ENCODE data around the gene ADGRV1.

ADGRV1 gene

DNA sequence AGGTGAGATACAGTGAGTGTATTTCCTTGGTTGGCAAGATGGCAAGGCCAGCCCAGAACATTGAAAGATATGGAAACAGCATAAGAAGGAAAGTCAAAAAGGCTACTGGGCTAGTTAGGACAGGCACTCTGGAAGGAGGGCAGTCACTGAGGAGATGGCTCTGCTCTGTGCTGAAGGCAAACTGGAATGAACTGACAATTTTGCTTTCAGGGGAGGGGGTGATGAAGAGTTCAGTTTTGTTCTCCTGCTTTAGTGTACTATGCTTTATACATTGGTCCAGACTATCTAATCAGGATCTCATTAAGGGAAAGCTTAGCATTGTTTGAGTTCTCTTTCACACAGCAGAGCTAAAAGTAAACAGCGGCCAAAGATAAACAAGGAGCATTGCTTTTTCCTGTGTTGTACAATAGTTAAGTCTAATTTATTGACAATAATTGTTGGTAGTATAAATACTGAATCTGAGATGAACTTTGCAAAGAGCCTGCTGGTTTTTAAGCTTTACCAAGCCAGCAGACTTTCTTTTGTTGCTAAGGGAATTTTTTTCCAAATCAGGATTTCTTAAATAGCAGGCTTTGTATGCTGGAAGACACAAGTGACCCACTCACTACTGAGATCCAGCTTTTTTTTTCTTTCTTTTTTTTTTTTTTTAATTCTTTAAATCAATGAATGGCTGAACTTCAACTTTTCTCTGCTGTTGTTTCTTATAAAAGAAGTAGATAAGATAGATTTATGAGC lies 469.0 kb downstream of the ADGRV1 start:
- Histone ChIP-seq H3F3A (ENCODE audit: control insufficient read depth, insufficient read depth) (no peaks in the 10 kb centered on the region), H3K36me3 (ENCODE audit: control insufficient read depth, low read length) (no peaks in the 10 kb centered on the region), H3K27me3 (ENCODE audit: control insufficient read depth, low read length) (no peaks in the 10 kb centered on the region; the same call in 1 of the 2 replicates), H3K9me2 (replicated peaks; ENCODE audit: control insufficient read depth, low read length) (no peaks in the 10 kb centered on the region), H4K20me1 (ENCODE audit: control insufficient read depth, insufficient read depth, low read depth, low read length) (no peaks in the 10 kb centered on the region), H3K27ac (ENCODE audit: low read depth, low read length) (no peak overlapping the region), H3K4me1 (ENCODE audit: control insufficient read depth, low read length) (no peaks in the 10 kb centered on the region), H3K79me2 (ENCODE audit: control insufficient read depth, low read length) (no peaks in the 10 kb centered on the region), H3K4me2 (ENCODE audit: low read length) (no peak overlapping the region), H3K9me3 (ENCODE audit: control insufficient read depth, insufficient read depth, low read length) (no peaks in the 10 kb centered on the region), H3K4me3 (ENCODE audit: low read length) (no peak overlapping the region)
- TF ChIP-seq EZH2phosphoT487 (IDR thresholded peaks at IDR 0.05; ENCODE audit: borderline replicate concordance, low read length): no peak
- TF ChIP-seq CTCF (IDR thresholded peaks at IDR 0.05; ENCODE audit: low read depth, low read length, poor library complexity, severe bottlenecking): no peak

- Histone ChIP-seq H4K20me1 (ENCODE audit: control insufficient read depth, insufficient read depth, low read depth, low read length) (no peaks in the 10 kb centered on the region), H3K4me3 (ENCODE audit: low read length) (no peak overlapping the region), H3K9me2 (replicated peaks; ENCODE audit: control insufficient read depth, low read length) (no peaks in the 10 kb centered on the region), H3K79me2 (ENCODE audit: control insufficient read depth, low read length) (no peaks in the 10 kb centered on the region), H3K27ac (ENCODE audit: low read depth, low read length) (no peak overlapping the region), H3K9me3 (ENCODE audit: control insufficient read depth, insufficient read depth, low read length) (no peaks in the 10 kb centered on the region), H3K36me3 (ENCODE audit: control insufficient read depth, low read length) (no peaks in the 10 kb centered on the region), H3K27me3 (ENCODE audit: control insufficient read depth, low read length) (no peaks in the 10 kb centered on the region; the same call in 1 of the 2 replicates), H3K4me2 (ENCODE audit: low read length) (no peak overlapping the region), H3F3A (ENCODE audit: control insufficient read depth, insufficient read depth) (no peaks in the 10 kb centered on the region), H3K4me1 (ENCODE audit: control insufficient read depth, low read length) (no peaks in the 10 kb centered on the region)
- TF ChIP-seq CTCF (IDR thresholded peaks at IDR 0.05; ENCODE audit: low read depth, low read length, poor library complexity, severe bottlenecking): no peak
- TF ChIP-seq EZH2phosphoT487 (IDR thresholded peaks at IDR 0.05; ENCODE audit: borderline replicate concordance, low read length): no peak
Observed at GRCh38 chr5:91028499-91028956, 469.9 kb downstream of the ADGRV1 start.

DNA sequence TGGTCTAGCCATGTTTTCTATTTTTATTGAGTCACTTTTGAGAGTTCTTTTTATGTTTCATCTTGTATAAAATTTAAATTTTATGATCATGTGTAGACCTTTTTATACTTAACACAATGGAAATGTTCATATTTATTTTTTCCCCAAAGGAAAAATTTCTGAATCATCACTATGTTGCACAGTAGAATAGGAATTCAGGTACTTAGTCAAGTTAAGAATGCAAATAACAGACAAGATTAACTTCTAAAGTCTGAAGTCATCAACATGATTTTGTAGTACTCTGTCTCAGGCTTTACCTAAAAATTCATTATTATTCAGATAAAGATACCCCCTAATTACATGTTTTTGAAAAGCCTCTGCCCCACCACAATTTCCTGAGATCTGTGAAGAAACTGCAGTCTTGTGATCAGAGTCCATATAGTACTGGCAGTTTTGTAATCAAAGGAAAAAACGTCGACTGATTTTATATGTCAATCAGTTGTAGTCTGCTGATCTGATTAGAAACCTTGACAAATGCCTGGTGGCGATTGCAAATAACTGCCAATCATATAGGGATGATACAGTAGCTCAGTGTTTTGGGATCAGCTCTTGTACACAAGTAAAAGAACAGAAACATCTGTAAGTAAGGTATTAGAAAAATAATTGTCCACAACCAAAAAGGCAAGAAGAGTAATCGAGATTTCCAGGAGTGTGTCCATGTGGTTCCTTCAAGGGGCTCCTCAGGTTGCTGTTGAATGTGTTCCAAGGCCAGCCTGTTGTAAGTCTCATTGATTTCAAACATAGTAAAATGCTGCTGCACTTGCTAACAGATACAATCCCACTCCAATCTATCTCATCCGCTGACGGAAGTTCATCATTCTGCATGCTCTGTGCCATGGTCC lies 472.2 kb downstream of the ADGRV1 start:
- Histone ChIP-seq H4K20me1 (ENCODE audit: control insufficient read depth, insufficient read depth, low read depth, low read length) (no peaks in the 10 kb centered on the region), H3K27ac (ENCODE audit: low read depth, low read length) (no peak overlapping the region), H3F3A (ENCODE audit: control insufficient read depth, insufficient read depth) (no peaks in the 10 kb centered on the region), H3K4me3 (ENCODE audit: low read length) (no peak overlapping the region), H3K4me2 (ENCODE audit: low read length) (no peak overlapping the region), H3K4me1 (ENCODE audit: control insufficient read depth, low read length) (no peaks in the 10 kb centered on the region), H3K9me2 (replicated peaks; ENCODE audit: control insufficient read depth, low read length) (no peaks in the 10 kb centered on the region), H3K79me2 (ENCODE audit: control insufficient read depth, low read length) (no peaks in the 10 kb centered on the region), H3K9me3 (ENCODE audit: control insufficient read depth, insufficient read depth, low read length) (no peaks in the 10 kb centered on the region), H3K36me3 (ENCODE audit: control insufficient read depth, low read length) (no peaks in the 10 kb centered on the region), H3K27me3 (ENCODE audit: control insufficient read depth, low read length) (no peaks in the 10 kb centered on the region; the same call in 1 of the 2 replicates)
- TF ChIP-seq CTCF (IDR thresholded peaks at IDR 0.05; ENCODE audit: low read depth, low read length, poor library complexity, severe bottlenecking) (no peak), EZH2phosphoT487 (IDR thresholded peaks at IDR 0.05; ENCODE audit: borderline replicate concordance, low read length) (no peak)

Data from DOHH2 (cell line).